H9 (cell line): ENCODE measurements around the gene MBD3L4. TPM values are rescaled to one million over a fixed set of nuclear protein-coding genes. Genes with fewer than 3 reads are reported as not detected.

Experiments used
- DNase-seq: peaks from one replicate; pipeline ENCODE4 v3.0.0-alpha.2; 2017
- H2AFZ ChIP-seq: one replicate; pipeline ENCODE4 v1.6.1; 2013; ENCODE audit warnings: mild to moderate bottlenecking, low read length, control low read depth, moderate library complexity
- H2AK5ac ChIP-seq: 2 replicates; pipeline ENCODE4 v1.6.1; 2013; ENCODE audit warnings: low read length, control low read depth, mixed read lengths; ENCODE audit not compliant: insufficient read length
- H2BK120ac ChIP-seq: one replicate; pipeline ENCODE4 v1.6.1; 2013; ENCODE audit warnings: low read depth, mild to moderate bottlenecking, low read length, control low read depth, inconsistent platforms; ENCODE audit not compliant: poor library complexity, severe bottlenecking
- H2BK12ac ChIP-seq: 2 replicates; pipeline ENCODE4 v1.6.1; 2013; ENCODE audit warnings: low read length, control low read depth, mixed read lengths, low read depth; ENCODE audit not compliant: insufficient read length
- H2BK15ac ChIP-seq: 2 replicates; pipeline ENCODE4 v1.6.1; 2013; ENCODE audit warnings: low read depth, low read length, control low read depth
- H2BK20ac ChIP-seq: one replicate; pipeline ENCODE4 v1.6.1; 2013; ENCODE audit warnings: low read depth, mild to moderate bottlenecking, low read length, control low read depth, inconsistent platforms; ENCODE audit not compliant: poor library complexity, severe bottlenecking
- H2BK5ac ChIP-seq: 2 replicates; pipeline ENCODE4 v1.6.1; 2013; ENCODE audit warnings: low read length, control low read depth, mixed read lengths; ENCODE audit not compliant: insufficient read length
- H3K14ac ChIP-seq: 2 replicates; pipeline ENCODE4 v1.6.1; 2013; ENCODE audit warnings: low read length, control low read depth; ENCODE audit not compliant: insufficient read depth
- H3K18ac ChIP-seq: 2 replicates; pipeline ENCODE4 v1.6.1; 2013; ENCODE audit warnings: low read depth, mild to moderate bottlenecking, mixed read lengths, low read length, control low read depth; ENCODE audit not compliant: insufficient read length
- H3K23ac ChIP-seq: 2 replicates; pipeline ENCODE4 v1.6.1; 2013; ENCODE audit warnings: low read length, control low read depth, mixed read lengths, low read depth; ENCODE audit not compliant: insufficient read length
- H3K23me2 ChIP-seq: 2 replicates; pipeline ENCODE4 v1.6.1; 2013; ENCODE audit warnings: low read depth, mild to moderate bottlenecking, mixed read lengths, low read length, control low read depth; ENCODE audit not compliant: insufficient read length, poor library complexity, severe bottlenecking
- H3K27ac ChIP-seq: 2 replicates; pipeline ENCODE4 v1.5.1; 2013; ENCODE audit warnings: low read length, control low read depth, mixed read lengths, low read depth; ENCODE audit not compliant: insufficient read length
- H3K27me3 ChIP-seq: 2 replicates; pipeline ENCODE4 v1.6.1; 2013; ENCODE audit warnings: low read length, control low read depth, inconsistent platforms; ENCODE audit not compliant: insufficient read depth
- H3K4ac ChIP-seq: 2 replicates; pipeline ENCODE4 v1.6.1; 2013; ENCODE audit warnings: low read depth, mild to moderate bottlenecking, control low read depth, inconsistent platforms, low read length, moderate library complexity
- H3K4me1 ChIP-seq: 2 replicates; pipeline ENCODE4 v1.6.1; 2013; ENCODE audit warnings: low read length, control low read depth, inconsistent platforms; ENCODE audit not compliant: insufficient read depth
- H3K4me2 ChIP-seq: 2 replicates; pipeline ENCODE4 v1.6.1; 2013; ENCODE audit warnings: low read length, control low read depth, mixed read lengths; ENCODE audit not compliant: insufficient read length, insufficient read depth
- H3K56ac ChIP-seq: 2 replicates; pipeline ENCODE4 v1.6.1; 2013; ENCODE audit warnings: low read depth, mild to moderate bottlenecking, mixed read lengths, low read length, control low read depth; ENCODE audit not compliant: insufficient read length
- H3K79me1 ChIP-seq: 2 replicates; pipeline ENCODE4 v1.6.1; 2013; ENCODE audit warnings: low read depth, mild to moderate bottlenecking, moderate library complexity, low read length, control low read depth, inconsistent platforms; ENCODE audit not compliant: insufficient read depth, poor library complexity, severe bottlenecking
- H3K79me2 ChIP-seq: 2 replicates; pipeline ENCODE4 v1.6.1; 2013; ENCODE audit warnings: low read length, control low read depth, inconsistent platforms; ENCODE audit not compliant: insufficient read depth
- H3K9ac ChIP-seq: 2 replicates; pipeline ENCODE4 v1.6.1; 2013; ENCODE audit warnings: low read length, control low read depth, mixed read lengths; ENCODE audit not compliant: insufficient read length; ENCODE audit errors: extremely low read depth
- H3K9me3 ChIP-seq: one replicate; pipeline ENCODE4 v1.6.1; 2013; ENCODE audit warnings: low read depth, low read length, inconsistent platforms; ENCODE audit not compliant: control insufficient read depth
- H3T11ph ChIP-seq: one replicate; pipeline ENCODE4 v1.6.1; 2013; ENCODE audit warnings: mild to moderate bottlenecking, low read length, control low read depth, inconsistent platforms
- H4K20me1 ChIP-seq: one replicate; pipeline ENCODE4 v1.6.1; 2013; ENCODE audit not compliant: control insufficient read depth, insufficient read length, insufficient read depth
- H4K5ac ChIP-seq: 2 replicates; pipeline ENCODE4 v1.6.1; 2013; ENCODE audit warnings: low read depth, mild to moderate bottlenecking, mixed read lengths, low read length, control low read depth; ENCODE audit not compliant: insufficient read length
- H4K8ac ChIP-seq: replicated peaks from 2 replicates; pipeline ENCODE4 v1.6.1; 2013; ENCODE audit warnings: low read length, control low read depth, mixed read lengths, low read depth; ENCODE audit not compliant: insufficient read length
- H4K91ac ChIP-seq: 2 replicates; pipeline ENCODE4 v1.6.1; 2013; ENCODE audit warnings: low read depth, mild to moderate bottlenecking, moderate library complexity, mixed read lengths, low read length, control low read depth; ENCODE audit not compliant: insufficient read length
- H3K27ac Mint-ChIP-seq, 3 experiments: 2 replicates in 2 of 3; 3 replicates in 1 of 3; pipeline ENCODE4 v1.8.0; 2020 to 2021; ENCODE audit warnings: mixed read lengths in 3 of 3, mild to moderate bottlenecking in 1 of 3, moderate library complexity in 1 of 3
- H3K27me3 Mint-ChIP-seq: 2 replicates; pipeline ENCODE4 v1.8.0; 2021; ENCODE audit warnings: low read depth, mild to moderate bottlenecking, moderate library complexity, mixed read lengths
- H3K36me3 Mint-ChIP-seq, 3 experiments: 2 replicates in 2 of 3; 3 replicates in 1 of 3; pipeline ENCODE4 v1.8.0; 2020 to 2021; ENCODE audit warnings: low read depth in 3 of 3, mixed read lengths in 3 of 3; ENCODE audit not compliant: insufficient read depth in 1 of 3
- H3K4me1 Mint-ChIP-seq, 2 experiments: 2 replicates each; pipeline ENCODE4 v1.8.0; 2020; ENCODE audit warnings: mixed read lengths in 2 of 2
- H3K4me3 Mint-ChIP-seq, 2 experiments: 2 replicates in 1 of 2; 3 replicates in 1 of 2; pipeline ENCODE4 v1.8.0; 2020 to 2021; ENCODE audit warnings: mild to moderate bottlenecking in 2 of 2, mixed read lengths in 2 of 2, moderate library complexity in 1 of 2
- H3K9me3 Mint-ChIP-seq, 2 experiments: 2 replicates in 1 of 2; 3 replicates in 1 of 2; pipeline ENCODE4 v1.8.0; 2020; ENCODE audit warnings: mild to moderate bottlenecking in 2 of 2, mixed read lengths in 2 of 2, moderate library complexity in 1 of 2
- CTCF ChIP-seq: fragments of 200-600 bp; sonication (generic); conservative IDR thresholded peaks from 3 replicates; pipeline ENCODE4 v1.8.0; 2021; ENCODE audit warnings: antibody characterized with exemption, mild to moderate bottlenecking
- WGBS: extraction: QIAGEN DNeasy Blood & Tissue Kit; methylation state at CpG from one replicate; pipeline ENCODE4 v1.1.7; 2013; ENCODE audit warnings: missing lambda C conversion rate, low lambda C conversion rate, mixed read lengths; ENCODE audit not compliant: insufficient read length; ENCODE audit errors: extremely low coverage; 5-methylcytosine and 5-hydroxymethylcytosine counted together
- total RNA-seq: library from RNA; stranded (reverse); gene quantifications from 2 replicates; pipeline ENCODE4 v1.2.1, GENCODE V29; 2021

Gene MBD3L4
- total RNA-seq, 1 experiment from 2014 or later = not detected

DNA sequence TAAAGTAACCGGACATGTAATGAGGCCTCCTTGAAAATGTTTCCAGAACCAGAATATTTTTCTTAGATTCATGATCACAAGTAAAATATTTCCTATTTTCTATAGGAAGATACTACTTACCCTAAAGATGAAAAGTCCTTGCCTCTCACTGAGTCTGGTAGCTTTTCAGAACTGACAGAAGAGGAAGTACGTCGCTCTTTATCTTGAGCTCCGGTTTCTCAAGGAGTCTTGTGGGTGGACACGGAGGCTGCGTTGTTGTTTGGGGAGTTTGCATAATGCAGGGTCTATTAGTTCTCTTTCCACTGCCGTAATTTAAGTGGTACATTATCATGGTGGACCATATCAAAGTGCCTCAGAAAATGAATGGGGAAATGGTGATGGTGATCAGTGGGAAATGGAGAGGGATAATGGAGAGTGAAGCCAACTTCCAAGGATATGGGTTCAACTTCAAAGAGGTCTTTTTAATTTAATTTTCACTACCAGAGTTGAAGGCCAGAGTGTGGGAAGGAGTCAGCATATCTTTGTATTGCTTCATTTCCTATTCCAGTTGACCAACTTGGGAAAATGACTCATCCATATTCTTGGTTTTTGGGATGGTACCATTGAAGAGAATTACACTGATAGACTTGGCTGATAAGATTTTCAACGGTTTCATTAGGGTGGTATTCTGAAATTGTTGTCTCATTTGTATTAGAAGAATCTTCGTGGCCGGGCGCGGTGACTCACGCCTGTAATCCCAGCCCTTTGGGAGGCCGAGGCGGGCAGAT lies 42.1 kb downstream of the MBD3L4 start:
- Histone ChIP-seq H3K27me3 (no peaks in the 10 kb centered on the region), H4K8ac (no peak overlapping the region), H3K23me2 (no peaks in the 10 kb centered on the region), H3K27ac (no peak overlapping the region), H3K23ac (no peak overlapping the region), H3K4me2 (no peak overlapping the region), H3K56ac (no peak overlapping the region), H2BK12ac (no peak overlapping the region), H3T11ph (no peak overlapping the region), H4K91ac (no peak overlapping the region), H3K79me1 (no peaks in the 10 kb centered on the region), H3K9ac (no peak overlapping the region), H2BK20ac (no peak overlapping the region), H3K9me3 (peaks cover 70% of the 10 kb centered on the region), H2AK5ac (no peak overlapping the region), H3K18ac (no peak overlapping the region), H4K20me1 (no peaks in the 10 kb centered on the region), H2BK120ac (no peak overlapping the region), H2BK15ac (no peak overlapping the region), H3K79me2 (no peaks in the 10 kb centered on the region), H3K4me1 (no peaks in the 10 kb centered on the region), H3K14ac (no peak overlapping the region), H4K5ac (no peak overlapping the region), H2AFZ (no peak overlapping the region), H2BK5ac (no peak overlapping the region), H3K4ac (no peak overlapping the region)
- WGBS = no CpG with 5 or more reads among the region's 15 CpGs
- TF ChIP-seq CTCF = no peak
- no peaks in the 10 kb centered on the region; the same call in 1 of the 2 replicates for H3K27me3 Mint-ChIP-seq
- H3K9me3 Mint-ChIP-seq = peaks cover 84 to 90% of the 10 kb centered on the region in 2 experiments
- no peak overlapping the region for H3K27ac Mint-ChIP-seq
- DNase-seq = no peak
- H3K36me3 Mint-ChIP-seq = peaks cover 9 to 46% (median 13%) of the 10 kb centered on the region in 3 experiments; a peak in 5 of 7 replicates
- H3K4me3 Mint-ChIP-seq = no peak overlapping the region
- no peaks in the 10 kb centered on the region for H3K4me1 Mint-ChIP-seq
